AG08395 (cell line): ENCODE data around the gene UNC79.
"Not testable (repeated sequence)": the region's sequence is repeated elsewhere in the genome, so short reads cannot be mapped to it uniquely, and the experiment has no call there.

Experiments
- DNase-seq: peaks from one replicate; pipeline ENCODE4 v3.0.0; 2012; ENCODE audit warnings: mixed read lengths, low spot score

The UNC79 gene

GRCh38 chr14:93430315-93431035 is at the start of gene UNC79:
UNC79 (plus strand) TSS chr14:93430939; CDS start chr14:93431030, 91 bp downstream.
- DNase-seq: no peak

GRCh38 chr14:93381644-93382043 is 49.1 kb upstream of the UNC79 start:
- no peak for DNase-seq

- DNase-seq: not testable (repeated sequence)
Measured at GRCh38 chr14:93384256-93384655, 46.5 kb upstream of the UNC79 start.

GRCh38 chr14:93395231-93395630 is 35.5 kb upstream of the UNC79 start:
- no peak for DNase-seq

- no peak for DNase-seq
Measured at GRCh38 chr14:93396456-93396855, 34.3 kb upstream of the UNC79 start.

- no peak for DNase-seq
Measured at GRCh38 chr14:93398491-93398890, 32.2 kb upstream of the UNC79 start.

GRCh38 chr14:93402951-93403350 is 27.8 kb upstream of the UNC79 start:
- DNase-seq: no peak

GRCh38 chr14:93410021-93410420 is 20.7 kb upstream of the UNC79 start:
- no peak for DNase-seq

GRCh38 chr14:93410893-93411292 is 19.8 kb upstream of the UNC79 start:
- DNase-seq: no peak

- DNase-seq: not testable (repeated sequence)
Measured at GRCh38 chr14:93425136-93425535, 5.6 kb upstream of the UNC79 start.

- DNase-seq: no peak
Measured at GRCh38 chr14:93426750-93427149, 4.0 kb upstream of the UNC79 start.

- no peak for DNase-seq
Measured at GRCh38 chr14:93431036-93431670, 414 bp downstream of the UNC79 start.

GRCh38 chr14:93454224-93454623 is 23.5 kb downstream of the UNC79 start:
- no peak for DNase-seq

- DNase-seq: no peak
Measured at GRCh38 chr14:93456356-93456755, 25.6 kb downstream of the UNC79 start.

- no peak for DNase-seq
Measured at GRCh38 chr14:93458234-93458633, 27.5 kb downstream of the UNC79 start.

GRCh38 chr14:93462479-93462878 is 31.7 kb downstream of the UNC79 start:
- DNase-seq: no peak

- no peak for DNase-seq
Measured at GRCh38 chr14:93464271-93464670, 33.5 kb downstream of the UNC79 start.

GRCh38 chr14:93475471-93475870 is 44.7 kb downstream of the UNC79 start:
- no peak for DNase-seq

- no peak for DNase-seq
Measured at GRCh38 chr14:93476305-93476704, 45.6 kb downstream of the UNC79 start.

GRCh38 chr14:93479074-93479473 is 48.3 kb downstream of the UNC79 start:
- not testable (repeated sequence) for DNase-seq

- no peak for DNase-seq
Measured at GRCh38 chr14:93480867-93481266, 50.1 kb downstream of the UNC79 start.

GRCh38 chr14:93481758-93482157 is 51.0 kb downstream of the UNC79 start:
- DNase-seq: no peak

GRCh38 chr14:93490001-93490400 is 59.3 kb downstream of the UNC79 start:
- DNase-seq: no peak

- DNase-seq: no peak
Measured at GRCh38 chr14:93493054-93493453, 62.3 kb downstream of the UNC79 start.
